ENCODE results near the gene EPN2.

GRCh38 chr17:19328441-19329061 is 91.4 kb downstream of the EPN2 start:
- TF ChIP-seq CTCF (conservative IDR thresholded peaks at IDR 0.05; ENCODE audit: low read depth in 2 of 2) = no peak
- TF ChIP-seq EZH2phosphoT487 (IDR thresholded peaks at IDR 0.05; ENCODE audit: unreplicated experiment) = no peak
- TF ChIP-seq STAT1 (IDR thresholded peaks at IDR 0.05; ENCODE audit: unreplicated experiment) = no peak
- no peak for TF ChIP-seq REST (IDR thresholded peaks at IDR 0.05; ENCODE audit: unreplicated experiment)
- no peak for TF ChIP-seq JUNB (IDR thresholded peaks at IDR 0.05; ENCODE audit: unreplicated experiment)
- no peak for TF ChIP-seq EZH2 (IDR thresholded peaks at IDR 0.05; ENCODE audit: low read depth, unreplicated experiment)
